Measurements from ENCODE around the gene TM9SF2.

Gene TM9SF2

DNA sequence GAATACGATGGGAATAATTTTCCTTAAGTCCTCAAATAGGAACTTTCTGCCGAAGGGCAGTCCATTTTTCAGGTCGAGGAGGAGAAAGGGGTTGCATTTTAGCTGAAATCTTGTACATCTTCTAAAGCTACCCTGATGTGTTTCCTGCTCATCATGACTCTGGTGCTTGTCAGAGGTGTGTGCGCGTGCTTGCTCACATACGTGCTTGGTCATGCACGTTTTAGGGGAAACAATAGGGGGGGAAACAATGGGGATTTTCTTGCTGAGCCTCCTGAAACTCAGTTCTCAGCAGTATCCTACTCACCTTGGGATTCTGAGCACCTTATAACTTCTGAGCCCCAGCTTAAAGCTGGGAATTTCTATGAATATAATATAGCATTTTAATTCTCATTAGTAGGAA is 44.7 kb downstream of the TM9SF2 start:
- no peak for TF ChIP-seq CTCF (IDR thresholded peaks at IDR 0.05; ENCODE audit: low read depth, low read length)
- DNase-seq (ENCODE audit: low read depth, low spot score) = no peak
- in situ Hi-C loops (cut with HindIII; ENCODE audit: low sequenced_read_pairs) = no loop called here
- no peak overlapping the region for H3K4me3 ChIP-seq (ENCODE audit: low read depth, low read length)

GRCh38 chr13:99546878-99547277 is 45.6 kb downstream of the TM9SF2 start:
- H3K4me3 ChIP-seq (ENCODE audit: low read depth, low read length) = no peak overlapping the region
- in situ Hi-C loops (cut with HindIII; ENCODE audit: low sequenced_read_pairs) = no loop called here
- TF ChIP-seq CTCF (IDR thresholded peaks at IDR 0.05; ENCODE audit: low read depth, low read length) = no peak
- DNase-seq (ENCODE audit: low read depth, low spot score) = no peak

GRCh38 chr13:99548448-99548847 is 47.2 kb downstream of the TM9SF2 start:
- no peak overlapping the region for H3K4me3 ChIP-seq (ENCODE audit: low read depth, low read length)
- no peak for TF ChIP-seq CTCF (IDR thresholded peaks at IDR 0.05; ENCODE audit: low read depth, low read length)
- in situ Hi-C loops (cut with HindIII; ENCODE audit: low sequenced_read_pairs) = no loop called here
- DNase-seq (ENCODE audit: low read depth, low spot score) = no peak

DNA sequence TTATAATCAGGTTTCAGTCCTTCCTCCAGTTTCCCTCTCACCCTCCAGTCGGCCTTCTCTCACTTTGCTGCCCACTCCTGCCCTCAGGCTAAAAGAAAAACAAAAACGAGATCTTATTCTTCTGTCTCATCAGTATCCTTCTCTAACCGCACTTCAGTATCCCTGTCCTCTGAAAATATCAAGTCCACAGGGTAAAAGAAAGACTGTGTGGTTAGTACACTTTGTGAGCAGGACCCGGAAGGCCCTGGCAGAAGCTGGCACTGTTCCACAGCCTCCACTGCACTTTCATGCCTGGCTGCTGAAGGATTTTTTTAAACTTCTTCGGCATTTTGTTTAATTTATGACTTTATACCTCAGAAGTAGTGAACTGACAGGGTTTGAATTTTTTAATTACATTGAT is 51.8 kb downstream of the TM9SF2 start:
- H3K4me3 ChIP-seq (ENCODE audit: low read depth, low read length) = no peak overlapping the region
- no peak for DNase-seq (ENCODE audit: low read depth, low spot score)
- TF ChIP-seq CTCF (IDR thresholded peaks at IDR 0.05; ENCODE audit: low read depth, low read length) = no peak
- in situ Hi-C loops (cut with HindIII; ENCODE audit: low sequenced_read_pairs) = no loop called here

GRCh38 chr13:99555149-99555548 is 53.9 kb downstream of the TM9SF2 start:
- H3K4me3 ChIP-seq (ENCODE audit: low read depth, low read length) = no peak overlapping the region
- no peak for TF ChIP-seq CTCF (IDR thresholded peaks at IDR 0.05; ENCODE audit: low read depth, low read length)
- in situ Hi-C loops (cut with HindIII; ENCODE audit: low sequenced_read_pairs) = no loop called here
- no peak for DNase-seq (ENCODE audit: low read depth, low spot score)

DNA sequence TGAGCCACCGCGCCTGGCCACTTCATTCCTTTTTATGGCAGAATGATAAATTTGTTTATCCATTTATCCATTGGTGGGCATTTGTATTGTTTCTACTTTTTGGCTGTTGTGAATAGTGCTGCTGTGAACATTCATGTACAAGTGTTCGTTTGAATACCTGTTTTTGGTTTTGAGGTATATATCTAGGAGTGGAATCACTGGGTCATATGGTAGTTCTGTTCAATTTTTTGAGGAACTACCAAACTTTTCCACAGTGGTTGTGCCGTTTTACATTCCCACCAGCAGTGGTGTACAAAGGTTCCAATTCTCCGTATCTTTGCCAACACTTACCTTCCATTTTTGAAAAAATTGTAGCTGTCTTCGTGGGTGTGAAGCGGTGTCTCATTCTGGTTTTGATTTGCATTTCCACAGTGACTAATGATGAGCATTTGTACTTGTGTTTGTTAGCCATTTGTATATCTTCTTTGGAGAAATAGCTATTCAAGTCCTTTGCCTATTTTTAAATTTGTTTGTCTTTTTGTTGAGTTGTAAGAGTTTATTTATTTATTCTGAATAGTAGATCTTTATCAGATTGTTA is 55.7 kb downstream of the TM9SF2 start:
- no peak for DNase-seq (ENCODE audit: low read depth, low spot score)
- TF ChIP-seq CTCF (IDR thresholded peaks at IDR 0.05; ENCODE audit: low read depth, low read length) = no peak
- H3K4me3 ChIP-seq (ENCODE audit: low read depth, low read length) = no peak overlapping the region
- in situ Hi-C loops (cut with HindIII; ENCODE audit: low sequenced_read_pairs) = no loop called here
